ENCODE measurements around the gene HSPB6. TPM values are rescaled to one million over a fixed set of nuclear protein-coding genes. Genes with fewer than 3 reads are reported as not detected.
"Not testable (repeated sequence)": the region's sequence is repeated elsewhere in the genome, so short reads cannot be mapped to it uniquely, and the experiment has no call there.

HSPB6 gene
- total RNA-seq, 1 experiment from 2014 or later, result 0.71 TPM

DNA sequence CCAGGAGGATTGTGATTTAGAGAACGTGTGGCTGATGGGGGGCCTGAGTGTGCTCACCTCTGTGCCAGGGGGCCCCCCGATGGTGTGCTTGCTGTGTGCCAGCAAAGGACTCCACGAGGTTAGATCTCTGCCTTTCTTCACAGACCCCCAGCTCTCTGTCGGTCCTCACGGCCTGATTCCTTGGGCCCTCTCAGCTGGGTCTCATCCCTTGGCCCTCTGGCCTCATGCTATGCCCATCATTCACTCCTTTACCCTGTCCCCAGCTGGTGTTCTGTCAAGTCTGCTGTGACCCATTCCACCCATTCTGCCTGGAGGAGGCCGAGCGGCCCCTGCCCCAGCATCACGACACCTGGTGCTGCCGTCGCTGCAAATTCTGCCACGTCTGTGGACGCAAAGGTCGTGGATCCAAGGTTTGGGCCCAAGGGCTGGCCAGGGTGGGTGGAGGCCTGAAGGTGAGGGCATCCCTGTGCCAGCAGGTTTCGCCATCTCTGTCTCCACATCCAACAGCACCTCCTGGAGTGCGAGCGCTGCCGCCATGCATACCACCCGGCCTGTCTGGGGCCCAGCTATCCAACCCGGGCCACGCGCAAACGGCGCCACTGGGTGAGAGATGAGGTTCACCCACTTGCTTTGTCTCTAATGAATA lies 31.5 kb downstream of the HSPB6 start:
- BruUV-seq (replicated peaks), result no TSS peak
- Mint-ChIP-seq H3K4me3 (ENCODE audit: low read depth, unreplicated experiment) (no peak overlapping the region), H3K27me3 (ENCODE audit: unreplicated experiment) (no peaks in the 10 kb centered on the region), H3K27ac (ENCODE audit: unreplicated experiment) (no peak overlapping the region), H3K4me1 (ENCODE audit: low read depth, unreplicated experiment) (no peaks in the 10 kb centered on the region), H3K36me3 (ENCODE audit: insufficient read depth, unreplicated experiment) (peaks cover 80% of the 10 kb centered on the region), H3K9me3 (ENCODE audit: low read depth, unreplicated experiment) (no peaks in the 10 kb centered on the region)
- TF ChIP-seq, protein P1, sequence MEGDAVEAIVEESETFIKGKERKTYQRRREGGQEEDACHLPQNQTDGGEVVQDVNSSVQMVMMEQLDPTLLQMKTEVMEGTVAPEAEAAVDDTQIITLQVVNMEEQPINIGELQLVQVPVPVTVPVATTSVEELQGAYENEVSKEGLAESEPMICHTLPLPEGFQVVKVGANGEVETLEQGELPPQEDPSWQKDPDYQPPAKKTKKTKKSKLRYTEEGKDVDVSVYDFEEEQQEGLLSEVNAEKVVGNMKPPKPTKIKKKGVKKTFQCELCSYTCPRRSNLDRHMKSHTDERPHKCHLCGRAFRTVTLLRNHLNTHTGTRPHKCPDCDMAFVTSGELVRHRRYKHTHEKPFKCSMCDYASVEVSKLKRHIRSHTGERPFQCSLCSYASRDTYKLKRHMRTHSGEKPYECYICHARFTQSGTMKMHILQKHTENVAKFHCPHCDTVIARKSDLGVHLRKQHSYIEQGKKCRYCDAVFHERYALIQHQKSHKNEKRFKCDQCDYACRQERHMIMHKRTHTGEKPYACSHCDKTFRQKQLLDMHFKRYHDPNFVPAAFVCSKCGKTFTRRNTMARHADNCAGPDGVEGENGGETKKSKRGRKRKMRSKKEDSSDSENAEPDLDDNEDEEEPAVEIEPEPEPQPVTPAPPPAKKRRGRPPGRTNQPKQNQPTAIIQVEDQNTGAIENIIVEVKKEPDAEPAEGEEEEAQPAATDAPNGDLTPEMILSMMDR (IDR thresholded peaks at IDR 0.05; ENCODE audit: unreplicated experiment), result no peak
- CTCF ChIA-PET, result no interaction called here
- no peak for DNase-seq
- intact Hi-C loops (cut with micrococcal nuclease; ENCODE audit: unreplicated experiment), result no loop called here

DNA sequence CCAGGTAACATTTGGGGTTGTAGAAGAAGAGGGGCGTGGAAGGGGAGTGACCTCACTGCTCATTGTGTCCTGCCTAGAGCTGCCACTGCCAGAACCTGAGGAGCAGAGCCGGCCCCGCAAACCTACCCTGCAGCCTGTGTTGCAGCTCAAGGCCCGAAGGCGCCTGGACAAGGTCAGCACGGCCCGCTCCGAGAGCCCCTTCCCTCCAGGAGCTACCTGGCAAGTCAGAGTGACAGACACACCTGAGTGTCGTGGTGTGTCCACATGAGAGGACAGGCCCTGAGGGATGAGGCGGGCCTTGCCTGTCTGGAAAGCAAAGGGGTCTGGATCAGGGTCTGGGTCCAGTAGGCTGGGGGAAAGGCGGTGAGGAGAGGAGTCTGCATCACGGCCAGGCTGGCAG lies 32.3 kb downstream of the HSPB6 start:
- peaks cover 7% of the 10 kb centered on the region for H3K4me1 Mint-ChIP-seq (ENCODE audit: low read depth, unreplicated experiment)
- no peaks in the 10 kb centered on the region for H3K9me3 Mint-ChIP-seq (ENCODE audit: low read depth, unreplicated experiment)
- BruUV-seq (replicated peaks), result no TSS peak
- TF ChIP-seq, protein P1 (IDR thresholded peaks at IDR 0.05; ENCODE audit: unreplicated experiment), result no peak
- H3K27ac Mint-ChIP-seq (ENCODE audit: unreplicated experiment), result no peak overlapping the region
- CTCF ChIA-PET, result no interaction called here
- no peaks in the 10 kb centered on the region for H3K27me3 Mint-ChIP-seq (ENCODE audit: unreplicated experiment)
- intact Hi-C loops (cut with micrococcal nuclease; ENCODE audit: unreplicated experiment), result no loop called here
- no peak for DNase-seq
- H3K4me3 Mint-ChIP-seq (ENCODE audit: low read depth, unreplicated experiment), result no peak overlapping the region
- peaks cover 83% of the 10 kb centered on the region for H3K36me3 Mint-ChIP-seq (ENCODE audit: insufficient read depth, unreplicated experiment)

DNA sequence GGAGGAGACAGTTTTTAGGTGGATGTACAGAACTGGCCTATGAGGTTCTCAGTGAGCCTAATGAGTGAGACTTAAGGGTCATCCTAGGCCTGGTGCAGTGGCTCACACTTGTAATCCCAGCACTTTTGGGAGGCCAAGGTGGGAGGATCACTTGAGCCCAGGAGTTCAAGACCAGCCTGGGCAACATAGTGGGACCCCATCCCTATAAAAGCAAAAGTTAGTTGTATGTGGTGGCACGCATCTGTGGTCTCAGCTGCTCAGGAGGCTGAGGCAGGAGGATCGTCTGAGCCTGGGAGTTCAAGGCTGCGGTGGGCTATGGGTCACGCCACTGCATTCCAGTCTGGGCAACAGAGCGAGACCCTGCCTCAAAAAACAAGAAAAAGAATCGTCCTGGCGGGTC lies 32.7 kb downstream of the HSPB6 start:
- H3K27me3 Mint-ChIP-seq (ENCODE audit: unreplicated experiment); DNase-seq; BruUV-seq (replicated peaks); H3K9me3 Mint-ChIP-seq (ENCODE audit: low read depth, unreplicated experiment); H3K27ac Mint-ChIP-seq (ENCODE audit: unreplicated experiment); CTCF ChIA-PET; intact Hi-C loops (cut with micrococcal nuclease; ENCODE audit: unreplicated experiment); H3K4me3 Mint-ChIP-seq (ENCODE audit: low read depth, unreplicated experiment): not testable (repeated sequence)
- peaks cover 83% of the 10 kb centered on the region for H3K36me3 Mint-ChIP-seq (ENCODE audit: insufficient read depth, unreplicated experiment)
- peaks cover 11% of the 10 kb centered on the region for H3K4me1 Mint-ChIP-seq (ENCODE audit: low read depth, unreplicated experiment)

DNA sequence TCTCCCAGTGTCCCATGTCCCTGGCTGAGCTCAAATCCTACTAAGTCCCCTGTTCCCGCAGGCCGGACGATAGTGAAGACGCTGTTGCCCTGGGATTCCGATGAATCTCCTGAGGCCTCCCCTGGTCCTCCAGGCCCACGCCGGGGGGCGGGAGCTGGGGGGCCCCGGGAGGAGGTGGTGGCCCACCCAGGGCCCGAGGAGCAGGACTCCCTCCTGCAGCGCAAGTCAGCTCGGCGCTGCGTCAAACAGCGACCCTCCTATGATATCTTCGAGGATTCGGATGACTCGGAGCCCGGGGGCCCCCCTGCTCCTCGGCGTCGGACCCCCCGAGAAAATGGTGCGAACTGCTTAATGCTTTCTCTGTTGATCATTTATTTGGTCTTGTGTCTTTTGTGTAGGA lies 33.2 kb downstream of the HSPB6 start:
- DNase-seq, result no peak
- no peaks in the 10 kb centered on the region for H3K27me3 Mint-ChIP-seq (ENCODE audit: unreplicated experiment)
- CTCF ChIA-PET, result interaction anchor here (0.9 kb wide), 1 partner anchor 13 kb away, joined by 3 read pairs; no protein-coding TSS in a partner anchor
- intact Hi-C loops (cut with micrococcal nuclease; ENCODE audit: unreplicated experiment), result no loop called here
- H3K9me3 Mint-ChIP-seq (ENCODE audit: low read depth, unreplicated experiment), result no peaks in the 10 kb centered on the region
- no peak overlapping the region for H3K27ac Mint-ChIP-seq (ENCODE audit: unreplicated experiment)
- TF ChIP-seq, protein P1 (IDR thresholded peaks at IDR 0.05; ENCODE audit: unreplicated experiment), result no peak
- peaks cover 12% of the 10 kb centered on the region for H3K4me1 Mint-ChIP-seq (ENCODE audit: low read depth, unreplicated experiment)
- H3K4me3 Mint-ChIP-seq (ENCODE audit: low read depth, unreplicated experiment), result no peak overlapping the region
- BruUV-seq (replicated peaks), result no TSS peak
- H3K36me3 Mint-ChIP-seq (ENCODE audit: insufficient read depth, unreplicated experiment), result peaks cover 83% of the 10 kb centered on the region

DNA sequence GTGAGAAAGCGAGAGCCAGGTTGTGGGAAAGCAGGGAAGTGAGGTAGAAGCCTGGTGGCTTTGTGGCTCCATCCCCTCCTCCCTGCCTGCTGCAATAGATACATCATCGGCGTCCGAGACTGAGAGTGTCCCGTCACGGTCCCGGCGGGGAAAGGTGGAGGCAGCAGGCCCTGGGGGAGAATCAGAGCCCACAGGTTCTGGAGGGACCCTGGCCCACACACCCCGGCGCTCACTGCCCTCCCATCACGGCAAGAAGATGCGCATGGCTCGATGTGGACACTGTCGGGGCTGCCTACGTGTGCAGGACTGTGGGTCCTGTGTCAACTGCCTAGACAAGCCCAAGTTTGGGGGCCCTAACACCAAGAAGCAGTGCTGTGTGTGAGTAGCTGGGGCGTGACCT lies 33.9 kb downstream of the HSPB6 start:
- TF ChIP-seq, protein P1 (IDR thresholded peaks at IDR 0.05; ENCODE audit: unreplicated experiment), result no peak
- BruUV-seq (replicated peaks), result no TSS peak
- no peaks in the 10 kb centered on the region for H3K9me3 Mint-ChIP-seq (ENCODE audit: low read depth, unreplicated experiment)
- CTCF ChIA-PET, result interaction anchor here (0.9 kb wide), 1 partner anchor 14 kb away, joined by 3 read pairs; no protein-coding TSS in a partner anchor
- H3K4me1 Mint-ChIP-seq (ENCODE audit: low read depth, unreplicated experiment), result peaks cover 12% of the 10 kb centered on the region
- DNase-seq, result no peak
- peaks cover 84% of the 10 kb centered on the region for H3K36me3 Mint-ChIP-seq (ENCODE audit: insufficient read depth, unreplicated experiment)
- H3K27ac Mint-ChIP-seq (ENCODE audit: unreplicated experiment), result no peak overlapping the region
- H3K4me3 Mint-ChIP-seq (ENCODE audit: low read depth, unreplicated experiment), result no peak overlapping the region
- intact Hi-C loops (cut with micrococcal nuclease; ENCODE audit: unreplicated experiment), result no loop called here
- no peaks in the 10 kb centered on the region for H3K27me3 Mint-ChIP-seq (ENCODE audit: unreplicated experiment)
